HG03108 (cell line): Measurements from ENCODE around the gene PRR14L.

Source experiments
- ATAC-seq: cut with Tn5 transposase; IDR thresholded peaks from one replicate; pipeline ENCODE4 v1.9.1; 2021; ENCODE audit warnings: moderate library complexity; ENCODE audit not compliant: unreplicated experiment

The PRR14L gene

GRCh38 chr22:31647066-31647465 is 102.9 kb downstream of the PRR14L start:
- ATAC-seq = no peak

GRCh38 chr22:31646186-31647019 is 103.5 kb downstream of the PRR14L start:
- ATAC-seq = no peak

- ATAC-seq = no peak
These were observed 110.4 kb downstream of the PRR14L start for GRCh38 chr22:31639436-31640039.

GRCh38 chr22:31637891-31638618 is 111.9 kb downstream of the PRR14L start:
- peak; percentile 50 for ATAC-seq

GRCh38 chr22:31637447-31637890 is 112.5 kb downstream of the PRR14L start:
- peak; percentile 30 for ATAC-seq

- ATAC-seq = no peak
These were observed 114.2 kb downstream of the PRR14L start for GRCh38 chr22:31635638-31636306.

GRCh38 chr22:31631436-31631835 is 118.5 kb downstream of the PRR14L start:
- ATAC-seq = no peak
